Astrocyte (in vitro differentiated cells and primary cell): ENCODE data around the gene NEK10. TPM values are rescaled to one million over a fixed set of nuclear protein-coding genes. Genes with fewer than 3 reads are reported as not detected.

Source experiments
- DNase-seq: peaks from one replicate; pipeline ENCODE4 v3.0.0-alpha.2; 2010; ENCODE audit warnings: low read depth
- FAIRE-seq: peaks from 2 replicates; lab custom pipeline; 2011; peaks lifted over from hg19 to GRCh38; lab: Jason Lieb, UNC
- H2AFZ ChIP-seq: 2 replicates; pipeline ENCODE4 v1.6.0; 2012; ENCODE audit warnings: low read depth, low read length, inconsistent platforms
- H3K27ac ChIP-seq: 2 replicates; pipeline ENCODE4 v1.5.1; 2011; ENCODE audit warnings: low read depth, low read length, inconsistent platforms
- H3K27me3 ChIP-seq: 2 replicates; pipeline ENCODE4 v1.6.0; 2011; ENCODE audit warnings: low read length, inconsistent platforms; ENCODE audit not compliant: insufficient read depth
- H3K36me3 ChIP-seq: 2 replicates; pipeline ENCODE4 v1.5.1; 2011; ENCODE audit warnings: low read length, inconsistent platforms; ENCODE audit not compliant: insufficient read depth
- H3K4me1 ChIP-seq: 2 replicates; pipeline ENCODE4 v1.5.1; 2011; ENCODE audit warnings: low read length, inconsistent platforms; ENCODE audit not compliant: insufficient read depth
- H3K4me2 ChIP-seq: 2 replicates; pipeline ENCODE4 v1.6.0; 2012; ENCODE audit warnings: low read length, inconsistent platforms
- H3K4me3 ChIP-seq: 2 replicates; pipeline ENCODE4 v1.5.1; 2011; ENCODE audit warnings: low read depth, mild to moderate bottlenecking, low read length, inconsistent platforms; ENCODE audit not compliant: insufficient read depth
- H3K79me2 ChIP-seq: 2 replicates; pipeline ENCODE4 v1.6.0; 2012; ENCODE audit warnings: mild to moderate bottlenecking, low read length, inconsistent platforms; ENCODE audit not compliant: insufficient read depth
- H3K9ac ChIP-seq: 2 replicates; pipeline ENCODE4 v1.6.0; 2012; ENCODE audit warnings: mild to moderate bottlenecking, low read length, inconsistent platforms
- H3K9me3 ChIP-seq: 2 replicates; pipeline ENCODE4 v1.5.1; 2012; ENCODE audit warnings: low read depth, mild to moderate bottlenecking, low read length, inconsistent platforms; ENCODE audit not compliant: insufficient read depth
- H4K20me1 ChIP-seq: 2 replicates; pipeline ENCODE4 v1.6.0; 2012; ENCODE audit warnings: low read length, inconsistent platforms; ENCODE audit not compliant: insufficient read depth
- H3K27ac Mint-ChIP-seq: one replicate; pipeline ENCODE4 v1.8.0; 2021; ENCODE audit warnings: mild to moderate bottlenecking, mixed read lengths; ENCODE audit not compliant: unreplicated experiment
- H3K27me3 Mint-ChIP-seq: one replicate; pipeline ENCODE4 v1.8.0; 2021; ENCODE audit warnings: low read depth, mixed read lengths; ENCODE audit not compliant: unreplicated experiment
- H3K36me3 Mint-ChIP-seq: one replicate; pipeline ENCODE4 v1.8.0; 2021; ENCODE audit warnings: low read depth, mixed read lengths; ENCODE audit not compliant: unreplicated experiment
- H3K4me1 Mint-ChIP-seq: one replicate; pipeline ENCODE4 v1.8.0; 2021; ENCODE audit warnings: low read depth, mixed read lengths; ENCODE audit not compliant: unreplicated experiment
- H3K4me3 Mint-ChIP-seq: one replicate; pipeline ENCODE4 v1.8.0; 2021; ENCODE audit warnings: mild to moderate bottlenecking, moderate library complexity, mixed read lengths; ENCODE audit not compliant: unreplicated experiment
- H3K9me3 Mint-ChIP-seq: one replicate; pipeline ENCODE4 v1.8.0; 2021; ENCODE audit warnings: mild to moderate bottlenecking, mixed read lengths; ENCODE audit not compliant: unreplicated experiment
- EZH2 ChIP-seq: IDR thresholded peaks from 2 replicates; pipeline ENCODE4 v1.6.1; 2012; ENCODE audit warnings: mild to moderate bottlenecking, low read length, inconsistent platforms; ENCODE audit not compliant: insufficient read depth
- total RNA-seq: library from RNA; stranded (reverse); gene quantifications from 2 replicates; pipeline ENCODE4 v1.2.1, GENCODE V29; 2021
- TF ChIP-seq, protein P1 (sequence below): IDR thresholded peaks from 2 replicates; pipeline ENCODE4 v1.5.1; 2011; ENCODE audit warnings: low read depth, mild to moderate bottlenecking, inconsistent platforms, low read length, moderate library complexity; ENCODE audit not compliant: insufficient read depth

The NEK10 gene
- total RNA-seq, 1 donor from 2014 or later: 3.2 TPM

DNA sequence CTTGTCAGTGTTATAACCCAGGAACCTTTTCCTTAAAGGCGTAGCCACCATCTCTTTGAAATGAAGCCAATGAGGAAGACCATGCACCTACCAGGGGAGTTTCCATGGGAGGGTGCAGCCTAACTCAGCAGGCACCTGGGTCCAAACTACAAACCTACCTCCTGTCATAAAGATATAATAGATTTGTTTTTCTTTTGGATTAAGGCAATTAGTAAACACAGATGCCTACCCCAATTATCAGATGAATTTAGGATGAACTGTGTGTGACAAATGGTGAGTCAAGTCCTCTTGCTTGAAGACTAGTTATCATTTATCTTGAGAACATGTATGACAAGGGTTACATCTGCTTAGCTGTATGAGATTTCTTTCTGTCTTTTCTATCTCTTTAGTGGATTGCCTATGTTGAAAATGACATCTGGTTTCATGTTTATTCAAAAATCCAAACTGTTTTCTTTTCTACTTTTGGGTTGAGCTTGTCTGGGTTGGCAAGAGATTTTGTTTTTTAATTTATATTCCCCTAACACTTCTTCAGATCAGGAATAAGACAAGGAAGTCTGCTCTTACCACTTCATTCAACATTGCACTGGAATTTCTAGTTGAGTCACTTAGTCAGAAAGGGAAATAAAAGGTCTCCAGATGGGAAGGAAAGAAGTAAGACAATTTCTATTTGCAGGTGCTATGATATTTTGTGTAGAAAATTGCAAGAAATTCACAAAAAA, 149.9 kb downstream of the NEK10 start:
- H4K20me1 ChIP-seq: no peaks in the 10 kb centered on the region
- Mint-ChIP-seq H3K36me3 (peaks cover 7% of the 10 kb centered on the region), H3K9me3 (peaks cover 5% of the 10 kb centered on the region), H3K4me1 (peaks cover 14% of the 10 kb centered on the region), H3K4me3 (no peak overlapping the region), H3K27ac (no peak overlapping the region), H3K27me3 (no peaks in the 10 kb centered on the region)
- FAIRE-seq (peak; percentile 17), DNase-seq (peak; percentile 39)
- TF ChIP-seq, protein P1, sequence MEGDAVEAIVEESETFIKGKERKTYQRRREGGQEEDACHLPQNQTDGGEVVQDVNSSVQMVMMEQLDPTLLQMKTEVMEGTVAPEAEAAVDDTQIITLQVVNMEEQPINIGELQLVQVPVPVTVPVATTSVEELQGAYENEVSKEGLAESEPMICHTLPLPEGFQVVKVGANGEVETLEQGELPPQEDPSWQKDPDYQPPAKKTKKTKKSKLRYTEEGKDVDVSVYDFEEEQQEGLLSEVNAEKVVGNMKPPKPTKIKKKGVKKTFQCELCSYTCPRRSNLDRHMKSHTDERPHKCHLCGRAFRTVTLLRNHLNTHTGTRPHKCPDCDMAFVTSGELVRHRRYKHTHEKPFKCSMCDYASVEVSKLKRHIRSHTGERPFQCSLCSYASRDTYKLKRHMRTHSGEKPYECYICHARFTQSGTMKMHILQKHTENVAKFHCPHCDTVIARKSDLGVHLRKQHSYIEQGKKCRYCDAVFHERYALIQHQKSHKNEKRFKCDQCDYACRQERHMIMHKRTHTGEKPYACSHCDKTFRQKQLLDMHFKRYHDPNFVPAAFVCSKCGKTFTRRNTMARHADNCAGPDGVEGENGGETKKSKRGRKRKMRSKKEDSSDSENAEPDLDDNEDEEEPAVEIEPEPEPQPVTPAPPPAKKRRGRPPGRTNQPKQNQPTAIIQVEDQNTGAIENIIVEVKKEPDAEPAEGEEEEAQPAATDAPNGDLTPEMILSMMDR: no peak
- TF ChIP-seq EZH2: no peak
- no peak overlapping the region for H3K9ac ChIP-seq
- no peaks in the 10 kb centered on the region for H3K36me3 ChIP-seq
- H3K9me3 ChIP-seq: no peaks in the 10 kb centered on the region
- no peak overlapping the region for H2AFZ ChIP-seq
- H3K27ac ChIP-seq: no peak overlapping the region
- H3K27me3 ChIP-seq: no peaks in the 10 kb centered on the region
- no peaks in the 10 kb centered on the region for H3K79me2 ChIP-seq
- peaks cover 12% of the 10 kb centered on the region for H3K4me1 ChIP-seq
- H3K4me3 ChIP-seq: no peak overlapping the region
- H3K4me2 ChIP-seq: no peak overlapping the region

DNA sequence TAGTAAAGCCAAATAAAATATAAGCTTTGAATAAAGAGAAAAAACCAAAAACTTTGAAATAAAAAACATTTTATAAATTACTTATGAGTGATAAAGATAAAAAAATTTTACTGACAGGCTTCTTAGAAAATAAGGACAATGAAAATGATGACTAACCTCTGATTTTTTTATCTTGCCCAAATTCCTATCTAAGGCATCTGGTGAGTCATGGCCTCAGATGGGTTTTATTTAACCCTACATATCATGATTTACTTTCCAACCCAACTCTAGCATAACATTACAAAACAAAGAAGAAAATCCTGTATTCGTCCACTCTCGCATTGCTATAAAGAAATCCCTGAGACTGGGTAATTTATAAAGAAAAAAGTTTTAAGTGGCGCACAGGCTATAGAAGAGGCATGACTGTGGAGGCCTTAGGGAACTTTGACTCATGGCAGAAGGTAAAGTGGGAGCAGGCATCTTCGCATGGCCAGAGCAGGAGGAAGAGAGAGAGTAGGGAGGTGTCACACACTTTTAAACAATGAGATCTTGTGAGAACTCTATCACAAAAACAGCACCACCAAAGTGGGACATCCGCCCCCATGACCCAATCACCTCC, 152.1 kb downstream of the NEK10 start:
- Histone ChIP-seq H3K4me3 (no peak overlapping the region), H3K9me3 (no peaks in the 10 kb centered on the region), H3K27me3 (no peaks in the 10 kb centered on the region), H3K27ac (peak overlapping the region; percentile 66), H4K20me1 (no peaks in the 10 kb centered on the region), H3K9ac (no peak overlapping the region), H3K4me1 (peaks cover 12% of the 10 kb centered on the region), H3K36me3 (no peaks in the 10 kb centered on the region), H3K4me2 (peak overlapping the region; percentile 57), H3K79me2 (no peaks in the 10 kb centered on the region), H2AFZ (no peak overlapping the region)
- TF ChIP-seq EZH2: no peak
- TF ChIP-seq, protein P1: no peak
- Mint-ChIP-seq H3K27me3 (no peaks in the 10 kb centered on the region), H3K27ac (no peak overlapping the region), H3K36me3 (peaks cover 8% of the 10 kb centered on the region), H3K9me3 (peaks cover 4% of the 10 kb centered on the region), H3K4me3 (no peak overlapping the region), H3K4me1 (peaks cover 13% of the 10 kb centered on the region)
- FAIRE-seq (no peak), DNase-seq (peak; percentile 72)
